Activated CD8-positive, alpha-beta memory T cell treated with anti-CD3 and anti-CD28 coated beads, Interleukin-2, amount 50 U/mL, for 4 hours (primary cell): ENCODE data around the gene PSMD13.
A peak's percentile ranks its signal among the peaks of the same experiment; 100 is the strongest.

Experiments
- DNase-seq: peaks from one replicate; pipeline ENCODE4 v3.0.0-alpha.2; 2020

Gene PSMD13

GRCh38 chr11:205221-206001, 31.4 kb upstream of the PSMD13 start:
- no peak for DNase-seq

- DNase-seq, result no peak
Observed at GRCh38 chr11:206002-206384, 30.8 kb upstream of the PSMD13 start.

GRCh38 chr11:206526-207207, 30.1 kb upstream of the PSMD13 start:
- peak; percentile 38 for DNase-seq

GRCh38 chr11:207208-207862, 29.4 kb upstream of the PSMD13 start, which contains the start of the genes BET1L and RIC8A:
Gene BET1L, minus strand, starts transcription at chr11:207399. Its CDS starts 78 bp downstream, at chr11:207321.
Gene RIC8A, plus strand, starts transcription at chr11:207708. Its CDS starts 1,147 bp downstream, at chr11:208855.
- peak; percentile 94 for DNase-seq

GRCh38 chr11:207863-208180, 29.0 kb upstream of the PSMD13 start:
- no peak for DNase-seq

GRCh38 chr11:208181-208916, 28.4 kb upstream of the PSMD13 start:
- peak; percentile 81 for DNase-seq

GRCh38 chr11:208917-209260, 27.9 kb upstream of the PSMD13 start:
- DNase-seq, result no peak

GRCh38 chr11:209275-210121, 27.3 kb upstream of the PSMD13 start:
- DNase-seq, result no peak

- DNase-seq, result no peak
Observed at GRCh38 chr11:210122-210802, 26.5 kb upstream of the PSMD13 start.

GRCh38 chr11:210803-211180, 26.0 kb upstream of the PSMD13 start:
- DNase-seq, result no peak

GRCh38 chr11:211295-211694, 25.5 kb upstream of the PSMD13 start:
- no peak for DNase-seq

GRCh38 chr11:211741-212140, 25.0 kb upstream of the PSMD13 start:
- no peak for DNase-seq

GRCh38 chr11:212150-213100, 24.4 kb upstream of the PSMD13 start:
- DNase-seq, result no peak

- DNase-seq, result no peak
Observed at GRCh38 chr11:213111-213510, 23.7 kb upstream of the PSMD13 start.

GRCh38 chr11:214083-214482, 22.7 kb upstream of the PSMD13 start:
- DNase-seq, result no peak

- DNase-seq, result no peak
Observed at GRCh38 chr11:215581-216037, 21.2 kb upstream of the PSMD13 start.

GRCh38 chr11:216081-216974, 20.4 kb upstream of the PSMD13 start:
- no peak for DNase-seq

GRCh38 chr11:217704-218103, 19.1 kb upstream of the PSMD13 start:
- no peak for DNase-seq

- DNase-seq, result no peak
Observed at GRCh38 chr11:218815-219593, 17.8 kb upstream of the PSMD13 start.
